ENCODE data around the gene COQ8B.
"Not testable (repeated sequence)": the region's sequence is repeated elsewhere in the genome, so short reads cannot be mapped to it uniquely, and the experiment has no call there.

Gene COQ8B

DNA sequence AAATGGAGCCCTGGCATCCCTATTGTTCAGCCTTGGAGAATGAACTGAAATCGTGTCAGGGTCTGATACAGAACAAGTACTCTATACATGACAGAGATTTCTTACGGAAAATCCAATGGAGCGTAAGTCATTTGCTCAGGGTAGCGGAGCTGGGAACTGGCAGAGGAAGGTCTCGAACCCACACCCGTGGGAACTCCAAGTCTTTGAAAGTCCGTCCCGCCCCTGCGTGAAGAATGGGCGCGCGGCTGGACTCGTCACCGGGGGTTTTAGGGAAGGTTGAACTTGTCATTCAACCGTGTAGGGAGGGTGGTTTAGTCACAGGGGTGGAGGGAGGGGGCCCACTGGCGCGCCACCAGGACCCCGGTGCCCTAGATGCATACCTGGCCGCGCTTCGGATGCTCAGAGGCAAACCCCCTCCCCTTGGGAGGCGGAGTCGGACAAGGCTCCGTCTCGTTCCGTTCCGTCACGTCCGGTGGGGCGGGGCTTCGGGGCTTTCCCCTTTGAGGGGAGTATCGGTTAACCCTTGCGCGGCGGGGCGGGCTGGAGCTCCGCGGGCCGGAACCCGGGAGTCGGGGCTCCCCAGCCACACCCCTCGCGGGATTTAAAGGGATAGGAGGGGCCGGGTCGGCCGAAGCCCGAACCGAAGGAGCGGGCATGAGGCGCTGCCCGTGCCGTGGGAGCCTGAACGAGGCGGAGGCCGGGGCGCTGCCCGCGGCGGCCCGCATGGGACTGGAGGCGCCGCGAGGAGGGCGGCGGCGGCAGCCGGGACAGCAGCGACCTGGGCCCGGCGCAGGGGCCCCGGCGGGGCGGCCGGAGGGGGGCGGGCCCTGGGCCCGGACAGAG lies at the start of gene COQ8B, which contains the start of gene ITPKC:
Gene COQ8B (minus strand): TSS at position 405 of the 843 bp plus-strand sequence. CDS start 2,254 bp downstream, outside the sequence.
Gene ITPKC (plus strand): TSS at position 631 of the 843 bp plus-strand sequence. CDS start 24 bp downstream, at position 655.
- DNase-seq (peak; percentile 100), ATAC-seq (peak; percentile 79)

DNA sequence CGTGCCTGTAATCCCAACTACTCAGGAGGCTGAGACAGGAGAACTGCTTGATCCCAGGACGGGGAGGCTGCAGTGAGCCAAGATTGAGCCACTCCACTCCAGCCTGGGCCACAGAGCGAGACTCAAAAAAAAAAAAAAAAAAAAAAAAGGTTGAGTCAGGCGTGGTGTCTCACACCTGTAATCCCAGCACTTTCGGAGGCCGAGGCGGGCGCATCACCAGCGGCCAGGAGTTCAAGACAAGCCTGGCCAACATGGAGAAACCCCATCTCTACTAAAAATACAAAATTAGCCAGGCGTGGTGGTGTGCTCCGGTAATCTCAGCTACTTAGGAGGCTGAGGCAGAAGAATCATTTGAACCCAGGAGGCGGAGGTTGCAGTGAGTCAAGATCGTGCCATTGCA lies 49.7 kb upstream of the COQ8B start:
- not testable (repeated sequence) for ATAC-seq, DNase-seq

DNA sequence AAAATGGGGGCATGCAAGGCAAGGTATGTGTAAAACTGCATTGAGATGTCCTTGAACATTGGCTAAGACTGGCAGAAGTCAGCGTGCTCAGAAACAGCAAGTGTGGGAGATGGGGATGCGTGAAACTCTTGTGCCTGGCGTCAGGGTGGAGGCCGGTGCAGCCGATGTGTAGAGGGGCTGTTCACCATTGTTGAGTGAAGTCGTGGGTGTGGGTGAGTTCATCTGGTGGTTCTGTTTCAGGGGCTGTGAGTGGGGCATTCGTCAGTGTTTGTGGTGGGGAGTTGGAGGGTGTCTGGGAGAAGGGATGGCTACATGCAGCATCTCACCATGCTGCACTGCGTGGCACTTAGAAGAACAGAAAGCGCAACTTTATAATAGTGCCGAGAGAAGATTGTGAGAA lies 47.3 kb upstream of the COQ8B start:
- DNase-seq (peak; percentile 61), ATAC-seq (peak; percentile 85)

DNA sequence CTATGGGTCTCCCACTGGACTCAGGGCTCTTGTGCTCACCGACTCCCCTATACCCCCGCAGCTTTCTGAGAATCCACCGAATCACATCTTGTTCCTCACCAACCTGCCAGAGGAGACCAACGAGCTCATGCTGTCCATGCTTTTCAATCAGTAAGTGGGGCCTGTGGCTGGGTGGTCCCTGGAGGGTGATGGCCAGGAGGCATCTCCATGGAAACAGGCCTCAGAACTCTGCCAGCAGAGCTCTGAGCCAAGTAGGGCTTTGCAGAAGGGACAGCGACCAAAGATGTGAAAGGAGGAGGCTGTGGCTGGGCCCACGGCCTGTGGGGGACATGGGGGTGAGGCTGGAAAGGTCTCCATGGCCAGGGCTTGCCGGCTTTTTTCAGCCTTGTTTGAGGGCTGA lies 46.8 kb upstream of the COQ8B start:
- ATAC-seq (no peak), DNase-seq (no peak)

- ATAC-seq (peak; percentile 67), DNase-seq (peak; percentile 56)
Measured at GRCh38 chr19:40762754-40763470, 46.2 kb upstream of the COQ8B start.

GRCh38 chr19:40759352-40759751 lies 42.7 kb upstream of the COQ8B start:
- ATAC-seq: no peak

GRCh38 chr19:40758491-40758890 lies 41.8 kb upstream of the COQ8B start:
- ATAC-seq (no peak), DNase-seq (no peak)

More at GRCh38 chr19:40759352-40759751, 42.7 kb upstream of the COQ8B start:
- no peak for DNase-seq

DNA sequence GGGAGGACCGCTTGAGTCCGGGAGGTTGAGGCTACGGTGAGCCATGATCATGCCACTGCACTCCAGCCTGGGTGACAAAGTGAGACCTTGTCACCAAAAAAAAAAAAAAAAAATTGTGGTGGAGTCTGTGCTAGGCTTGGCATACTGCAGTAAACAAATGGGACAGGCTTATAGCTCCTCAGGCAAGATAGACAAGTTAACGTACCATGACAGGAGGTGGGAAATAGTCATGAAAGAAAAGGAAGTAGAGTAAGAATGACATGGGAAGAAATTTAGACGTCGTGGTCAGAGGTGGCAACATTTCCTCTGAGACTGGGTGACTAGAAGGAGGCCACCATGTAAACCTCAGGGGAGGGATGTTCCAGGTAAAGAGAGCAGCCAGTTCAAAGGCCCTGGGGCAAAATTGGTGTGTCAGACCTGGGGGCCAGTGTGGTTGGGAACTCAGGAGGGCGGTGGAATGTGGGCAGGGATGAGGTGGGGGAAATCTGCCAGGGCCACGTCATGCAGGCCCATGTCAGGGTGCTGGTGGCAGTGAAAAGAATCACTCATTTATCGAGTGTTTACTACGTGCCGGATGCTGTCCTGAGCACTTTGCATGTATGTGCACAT lies 39.9 kb upstream of the COQ8B start:
- DNase-seq (peak; percentile 71), ATAC-seq (peak; percentile 66)

DNA sequence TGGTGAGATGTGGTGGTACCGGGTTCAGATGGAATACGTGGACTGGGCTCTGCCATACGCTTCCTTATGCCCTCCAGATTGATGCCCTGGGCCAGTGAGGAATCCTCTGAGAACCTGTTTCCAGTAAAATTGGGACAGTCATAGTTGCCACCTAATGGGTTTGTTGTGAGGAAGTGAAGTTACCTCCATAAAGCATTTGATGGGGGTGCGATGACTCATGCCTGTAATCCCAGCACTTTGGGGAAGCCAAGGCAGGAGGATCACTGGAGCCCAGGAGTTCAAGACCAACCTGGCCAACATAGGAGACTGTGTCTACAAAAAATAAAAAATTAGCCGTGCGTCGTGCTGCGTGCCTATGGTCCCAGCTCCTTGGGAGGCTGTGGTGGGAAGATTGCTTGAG lies 39.1 kb upstream of the COQ8B start:
- ATAC-seq (no peak), DNase-seq (no peak)

DNA sequence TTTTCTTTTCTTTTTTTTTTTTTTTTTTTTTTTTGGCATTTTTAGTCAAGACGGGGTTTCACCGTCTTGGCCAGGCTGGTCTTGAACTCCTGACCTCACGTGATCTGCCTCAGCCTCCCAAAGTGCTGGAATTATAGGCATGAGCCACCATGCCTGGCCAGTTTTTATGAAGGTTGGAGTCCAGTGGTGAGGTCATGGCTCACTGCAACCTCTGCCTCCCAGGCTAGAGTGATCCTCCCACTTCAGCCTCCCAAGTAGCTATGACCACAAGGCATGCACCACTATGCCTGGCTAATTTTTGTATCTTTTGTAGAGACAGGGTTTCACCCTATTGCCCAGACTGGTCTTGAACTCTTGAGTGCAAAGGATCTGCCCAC lies 38.5 kb upstream of the COQ8B start:
- DNase-seq: no peak
- ATAC-seq: no peak

- peak; percentile 73 for DNase-seq
Measured at GRCh38 chr19:40754611-40755247, 38.0 kb upstream of the COQ8B start.

GRCh38 chr19:40752257-40752781 lies 35.6 kb upstream of the COQ8B start:
- DNase-seq: peak; percentile 41
- ATAC-seq: no peak

More at GRCh38 chr19:40754611-40755247, 38.0 kb upstream of the COQ8B start:
- ATAC-seq: peak; percentile 4

DNA sequence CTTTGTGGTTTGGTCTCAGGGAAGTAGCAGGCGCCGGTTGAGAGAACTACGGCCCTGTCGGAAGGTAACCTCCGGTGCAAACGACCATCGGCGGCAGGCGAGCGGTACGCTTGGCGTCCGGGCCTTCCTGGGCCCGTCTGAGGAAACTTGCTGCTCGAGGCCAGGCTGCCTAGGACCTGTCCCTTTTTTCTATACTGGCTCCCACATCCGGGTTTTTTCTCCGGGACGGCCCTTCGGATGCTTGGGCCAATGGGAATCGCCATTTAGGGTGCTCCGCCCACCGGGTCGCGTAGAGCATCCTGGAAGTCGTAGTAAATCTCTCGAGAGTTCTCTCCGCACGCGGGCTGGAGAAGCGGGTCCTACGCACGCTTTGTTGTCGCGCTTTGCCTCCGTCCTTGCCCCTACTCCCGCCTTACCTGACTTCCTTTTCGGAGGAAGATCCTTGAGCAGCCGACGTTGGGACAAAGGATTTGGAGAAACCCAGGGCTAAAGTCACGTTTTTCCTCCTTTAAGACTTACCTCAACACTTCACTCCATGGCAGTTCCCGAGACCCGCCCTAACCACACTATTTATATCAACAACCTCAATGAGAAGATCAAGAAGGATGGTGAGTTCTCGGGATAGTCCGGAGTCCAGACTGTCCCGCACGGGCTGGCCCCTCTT lies 34.3 kb upstream of the COQ8B start, which contains the start of gene SNRPA:
Gene SNRPA (plus strand): TSS at position 330 of the 664 bp plus-strand sequence. CDS start 206 bp downstream, at position 536.
- peak; percentile 96 for DNase-seq
- ATAC-seq: peak; percentile 72

DNA sequence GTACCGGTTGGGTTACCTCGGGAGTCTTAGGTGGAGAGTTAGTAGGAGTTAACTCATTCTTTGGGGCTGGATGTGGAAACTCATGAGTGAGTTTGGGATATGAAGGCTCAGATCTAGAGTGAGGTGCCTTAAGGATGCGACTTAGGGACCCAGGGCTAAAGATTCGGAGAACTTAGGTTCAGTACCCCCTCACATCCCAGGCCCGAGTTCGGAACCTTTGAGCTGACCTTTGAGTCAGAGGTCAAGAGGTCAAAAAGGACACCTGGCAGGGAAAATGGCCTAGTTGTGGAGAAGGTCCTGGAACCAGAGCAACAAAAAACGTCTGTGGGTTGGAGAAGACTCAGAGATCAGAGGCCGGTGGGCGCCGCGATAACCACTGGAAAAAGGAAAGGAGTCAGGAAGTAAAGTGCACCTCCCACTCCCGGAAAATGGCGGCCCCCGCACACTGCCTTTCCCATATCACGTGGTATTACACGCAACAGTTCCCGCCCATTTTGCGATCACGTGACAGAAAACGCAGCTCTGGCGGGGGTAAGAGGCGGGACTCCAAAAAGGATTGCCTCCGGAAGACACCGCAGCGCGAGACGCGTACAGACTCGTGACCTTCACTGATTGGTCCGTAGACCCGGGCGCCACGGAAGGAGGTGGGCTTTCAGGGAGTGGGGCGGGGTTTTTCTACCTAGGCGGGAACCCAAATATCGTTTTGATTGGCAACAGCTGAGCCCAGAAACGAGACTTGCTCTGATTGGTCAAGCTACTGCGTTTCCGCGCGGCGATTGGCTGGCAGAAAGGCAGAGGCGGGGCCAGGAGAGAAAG lies 33.6 kb upstream of the COQ8B start, which contains the start of gene ACTMAP:
Gene ACTMAP (minus strand): TSS at position 420 of the 816 bp plus-strand sequence. CDS start 674 bp downstream, outside the sequence.
- ATAC-seq: peak; percentile 88
- DNase-seq: peak; percentile 99

DNA sequence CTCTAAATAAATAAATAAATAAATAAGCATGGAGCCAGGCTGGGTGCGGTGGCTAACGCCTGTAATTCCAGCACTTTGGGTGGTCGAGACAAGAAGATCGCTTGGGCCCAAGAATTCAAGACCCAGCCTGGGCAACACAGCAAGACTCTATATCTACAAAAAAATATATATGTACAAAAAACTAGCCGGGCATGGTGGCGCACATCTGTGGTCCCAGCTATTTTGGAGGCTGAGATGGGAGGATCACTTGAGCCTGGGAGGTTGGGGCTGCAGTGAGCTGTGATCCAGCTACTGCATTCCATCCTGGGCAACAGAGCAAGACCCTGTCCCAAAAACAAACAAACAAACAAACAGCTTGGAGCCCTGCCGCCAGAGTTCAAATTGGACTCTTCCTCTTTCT lies 30.9 kb upstream of the COQ8B start:
- ATAC-seq (no peak), DNase-seq (no peak)

GRCh38 chr19:40745402-40745780 lies 28.7 kb upstream of the COQ8B start:
- DNase-seq (no peak), ATAC-seq (no peak)

DNA sequence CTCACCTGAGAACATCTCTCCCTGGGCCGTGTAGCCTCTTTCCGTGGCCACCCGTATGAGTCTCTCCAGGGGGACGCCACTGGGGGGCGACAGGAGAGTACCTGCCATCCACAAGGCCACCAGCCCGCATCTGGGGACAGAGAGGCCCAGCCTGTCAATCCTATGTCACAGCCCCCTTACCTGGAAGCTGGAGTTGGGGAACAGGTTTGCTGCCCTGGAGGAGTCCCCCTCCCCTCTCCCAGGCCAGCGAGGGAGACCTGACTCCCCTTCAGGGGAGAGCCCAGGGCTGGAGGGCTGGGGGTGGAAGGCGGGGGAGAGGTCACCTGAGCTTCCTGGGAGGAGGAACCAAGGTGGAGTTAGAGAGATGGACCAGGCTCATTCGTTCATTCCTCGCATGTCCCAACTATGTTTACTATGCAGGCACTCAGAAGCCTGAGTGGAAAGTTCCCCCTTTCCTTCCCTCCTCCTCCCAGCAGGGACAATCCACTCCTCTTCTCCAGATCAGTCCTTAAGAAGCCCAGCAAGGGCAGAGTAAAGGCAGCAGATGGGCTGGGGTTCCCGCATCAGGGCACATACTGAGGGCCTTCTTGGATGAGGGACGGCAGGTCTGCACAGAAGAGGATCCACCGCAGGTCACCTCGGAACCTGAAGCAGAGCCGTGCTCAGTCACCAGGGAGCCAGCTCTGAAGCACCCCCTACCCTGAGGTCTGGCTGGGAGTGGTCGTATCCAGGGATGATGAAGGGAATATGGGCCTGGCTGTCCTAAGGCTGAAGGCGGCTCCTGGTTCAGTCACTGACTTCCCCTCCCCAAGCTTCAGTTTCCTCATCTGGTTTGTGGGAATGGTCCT lies 28.1 kb upstream of the COQ8B start:
- DNase-seq (peak; percentile 47), ATAC-seq (no peak)

- DNase-seq (no peak), ATAC-seq (no peak)
Measured at GRCh38 chr19:40743926-40744325, 27.2 kb upstream of the COQ8B start.

- ATAC-seq: no peak
- no peak for DNase-seq
Measured at GRCh38 chr19:40742886-40743285, 26.2 kb upstream of the COQ8B start.

All from stimulated activated naive CD8-positive, alpha-beta T cell treated with anti-CD3 and anti-CD28 coated beads, Interleukin-15, Interleukin-2, amounts not matched to agents 100 U/mL and 50 U/mL, for 24 hours (primary cell).